ENCODE measurements around the gene RHBDL1.
A peak's percentile ranks its signal among the peaks of the same experiment; 100 is the strongest.

The RHBDL1 gene

DNA sequence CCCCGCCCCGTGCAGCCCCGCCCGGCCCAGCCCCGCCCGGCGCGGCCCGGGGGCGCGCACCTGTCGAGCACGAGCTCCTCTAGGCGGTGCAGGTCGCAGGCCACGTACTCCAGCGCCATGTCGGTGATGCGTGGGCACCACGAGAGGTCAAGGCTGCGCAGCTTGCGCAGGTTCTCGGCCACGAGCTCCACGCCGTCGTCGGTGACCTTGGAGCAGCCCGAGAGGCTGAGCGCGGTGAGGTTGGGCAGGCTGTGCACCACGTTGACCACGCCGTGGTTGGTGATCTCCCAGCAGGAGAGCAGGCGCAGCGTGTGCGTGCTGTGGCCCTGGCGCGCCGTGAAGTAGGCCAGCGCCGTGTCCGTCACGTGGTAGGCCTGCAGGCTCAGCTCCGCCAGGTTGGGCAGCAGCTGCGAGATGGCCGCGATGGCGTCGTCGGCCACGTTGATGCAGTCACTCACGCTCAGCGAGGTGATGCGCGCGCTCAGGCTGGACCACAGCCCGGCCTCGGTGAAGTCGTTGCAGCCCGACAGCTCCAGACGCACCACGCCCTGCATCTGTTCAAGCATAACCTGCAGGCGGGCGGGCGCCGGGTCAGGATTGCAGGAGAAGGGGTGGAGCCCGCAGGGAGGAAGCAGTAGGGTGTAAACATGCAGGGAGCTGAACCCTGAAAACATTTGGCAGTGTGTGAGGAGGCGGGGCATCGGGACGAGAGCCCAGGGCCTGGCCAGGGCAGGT lies 20.1 kb downstream of the RHBDL1 start (continued):
- TF ChIP-seq ZIC2 (tag by site-specific recombination; IDR thresholded peaks at IDR 0.05) (peak; percentile 69), ZNF701 (tag by site-specific recombination; IDR thresholded peaks at IDR 0.05) (no peak), ZNF354C (tag by site-specific recombination; IDR thresholded peaks at IDR 0.05; ENCODE audit: borderline replicate concordance, low read depth) (no peak), YY1 (tag by site-specific recombination; IDR thresholded peaks at IDR 0.05) (peak; percentile 71; the same call in 1 of the 2 replicates), KLF16 (tag by site-specific recombination; IDR thresholded peaks at IDR 0.05) (0 out of 2 replicates have a peak, but pooled peaks have one; percentile 17), ZNF221 (tag by site-specific recombination; IDR thresholded peaks at IDR 0.05; ENCODE audit: borderline replicate concordance) (no peak), ZNF600 (tag by site-specific recombination; IDR thresholded peaks at IDR 0.05) (peak; percentile 97), ZNF2 (tag by site-specific recombination; IDR thresholded peaks at IDR 0.05) (peak; percentile 55; the same call in 1 of the 2 replicates), ZNF398 (tag by site-specific recombination; IDR thresholded peaks at IDR 0.05) (no peak), ZXDB (tag by site-specific recombination; IDR thresholded peaks at IDR 0.05) (0 out of 2 replicates have a peak, but pooled peaks have one; percentile 39), SP2 (tag by site-specific recombination; IDR thresholded peaks at IDR 0.05) (peak; percentile 69), GLI4 (tag by site-specific recombination; IDR thresholded peaks at IDR 0.05) (no peak), HIC1 (tag by site-specific recombination; IDR thresholded peaks at IDR 0.05) (peak; percentile 46; the same call in 1 of the 2 replicates), ZBTB8A (tag by site-specific recombination; IDR thresholded peaks at IDR 0.05) (peak; percentile 81), ZNF654 (tag by site-specific recombination; IDR thresholded peaks at IDR 0.05; ENCODE audit: low read depth) (no peak), KLF8 (tag by site-specific recombination; IDR thresholded peaks at IDR 0.05) (peak; percentile 14; the same call in 1 of the 2 replicates)
- TF ChIP-seq, protein P1, sequence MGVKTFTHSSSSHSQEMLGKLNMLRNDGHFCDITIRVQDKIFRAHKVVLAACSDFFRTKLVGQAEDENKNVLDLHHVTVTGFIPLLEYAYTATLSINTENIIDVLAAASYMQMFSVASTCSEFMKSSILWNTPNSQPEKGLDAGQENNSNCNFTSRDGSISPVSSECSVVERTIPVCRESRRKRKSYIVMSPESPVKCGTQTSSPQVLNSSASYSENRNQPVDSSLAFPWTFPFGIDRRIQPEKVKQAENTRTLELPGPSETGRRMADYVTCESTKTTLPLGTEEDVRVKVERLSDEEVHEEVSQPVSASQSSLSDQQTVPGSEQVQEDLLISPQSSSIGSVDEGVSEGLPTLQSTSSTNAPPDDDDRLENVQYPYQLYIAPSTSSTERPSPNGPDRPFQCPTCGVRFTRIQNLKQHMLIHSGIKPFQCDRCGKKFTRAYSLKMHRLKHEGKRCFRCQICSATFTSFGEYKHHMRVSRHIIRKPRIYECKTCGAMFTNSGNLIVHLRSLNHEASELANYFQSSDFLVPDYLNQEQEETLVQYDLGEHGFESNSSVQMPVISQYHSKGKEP (tag by site-specific recombination; IDR thresholded peaks at IDR 0.05) = peak; percentile 95
- TF ChIP-seq, protein P2, sequence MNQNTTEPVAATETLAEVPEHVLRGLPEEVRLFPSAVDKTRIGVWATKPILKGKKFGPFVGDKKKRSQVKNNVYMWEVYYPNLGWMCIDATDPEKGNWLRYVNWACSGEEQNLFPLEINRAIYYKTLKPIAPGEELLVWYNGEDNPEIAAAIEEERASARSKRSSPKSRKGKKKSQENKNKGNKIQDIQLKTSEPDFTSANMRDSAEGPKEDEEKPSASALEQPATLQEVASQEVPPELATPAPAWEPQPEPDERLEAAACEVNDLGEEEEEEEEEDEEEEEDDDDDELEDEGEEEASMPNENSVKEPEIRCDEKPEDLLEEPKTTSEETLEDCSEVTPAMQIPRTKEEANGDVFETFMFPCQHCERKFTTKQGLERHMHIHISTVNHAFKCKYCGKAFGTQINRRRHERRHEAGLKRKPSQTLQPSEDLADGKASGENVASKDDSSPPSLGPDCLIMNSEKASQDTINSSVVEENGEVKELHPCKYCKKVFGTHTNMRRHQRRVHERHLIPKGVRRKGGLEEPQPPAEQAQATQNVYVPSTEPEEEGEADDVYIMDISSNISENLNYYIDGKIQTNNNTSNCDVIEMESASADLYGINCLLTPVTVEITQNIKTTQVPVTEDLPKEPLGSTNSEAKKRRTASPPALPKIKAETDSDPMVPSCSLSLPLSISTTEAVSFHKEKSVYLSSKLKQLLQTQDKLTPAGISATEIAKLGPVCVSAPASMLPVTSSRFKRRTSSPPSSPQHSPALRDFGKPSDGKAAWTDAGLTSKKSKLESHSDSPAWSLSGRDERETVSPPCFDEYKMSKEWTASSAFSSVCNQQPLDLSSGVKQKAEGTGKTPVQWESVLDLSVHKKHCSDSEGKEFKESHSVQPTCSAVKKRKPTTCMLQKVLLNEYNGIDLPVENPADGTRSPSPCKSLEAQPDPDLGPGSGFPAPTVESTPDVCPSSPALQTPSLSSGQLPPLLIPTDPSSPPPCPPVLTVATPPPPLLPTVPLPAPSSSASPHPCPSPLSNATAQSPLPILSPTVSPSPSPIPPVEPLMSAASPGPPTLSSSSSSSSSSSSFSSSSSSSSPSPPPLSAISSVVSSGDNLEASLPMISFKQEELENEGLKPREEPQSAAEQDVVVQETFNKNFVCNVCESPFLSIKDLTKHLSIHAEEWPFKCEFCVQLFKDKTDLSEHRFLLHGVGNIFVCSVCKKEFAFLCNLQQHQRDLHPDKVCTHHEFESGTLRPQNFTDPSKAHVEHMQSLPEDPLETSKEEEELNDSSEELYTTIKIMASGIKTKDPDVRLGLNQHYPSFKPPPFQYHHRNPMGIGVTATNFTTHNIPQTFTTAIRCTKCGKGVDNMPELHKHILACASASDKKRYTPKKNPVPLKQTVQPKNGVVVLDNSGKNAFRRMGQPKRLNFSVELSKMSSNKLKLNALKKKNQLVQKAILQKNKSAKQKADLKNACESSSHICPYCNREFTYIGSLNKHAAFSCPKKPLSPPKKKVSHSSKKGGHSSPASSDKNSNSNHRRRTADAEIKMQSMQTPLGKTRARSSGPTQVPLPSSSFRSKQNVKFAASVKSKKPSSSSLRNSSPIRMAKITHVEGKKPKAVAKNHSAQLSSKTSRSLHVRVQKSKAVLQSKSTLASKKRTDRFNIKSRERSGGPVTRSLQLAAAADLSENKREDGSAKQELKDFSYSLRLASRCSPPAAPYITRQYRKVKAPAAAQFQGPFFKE (tag by site-specific recombination; IDR thresholded peaks at IDR 0.05; ENCODE audit: borderline replicate concordance) = 0 out of 2 replicates have a peak, but pooled peaks have one; percentile 73
